GM19238 (cell line): ENCODE measurements around the gene ANKH.

Experiments
- DNase-seq: peaks from one replicate; pipeline ENCODE4 v3.0.0; 2011; ENCODE audit warnings: low spot score; ENCODE audit not compliant: insufficient read length

ANKH gene

GRCh38 chr5:14695152-14695551 is 176.4 kb downstream of the ANKH start:
- no peak for DNase-seq

DNA sequence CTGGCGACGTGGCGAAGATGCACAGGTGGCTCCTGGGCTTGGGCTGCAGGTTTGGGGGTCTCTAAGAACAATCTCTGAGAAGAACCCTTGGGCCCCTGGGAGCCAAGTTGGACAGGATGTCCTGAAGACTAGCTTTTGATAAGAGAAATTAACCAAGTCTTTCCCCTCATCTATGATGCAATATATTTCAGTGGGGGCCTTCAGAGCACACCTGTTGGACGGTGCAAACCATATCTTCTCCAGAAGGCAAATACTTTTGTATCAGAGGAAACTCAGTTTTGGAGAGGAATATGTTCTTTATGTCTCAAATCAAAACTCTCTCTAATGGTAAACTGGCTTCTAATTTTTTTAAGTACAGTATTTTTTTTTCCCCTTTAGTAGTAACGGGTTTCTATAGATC is 178.5 kb downstream of the ANKH start:
- no peak for DNase-seq

DNA sequence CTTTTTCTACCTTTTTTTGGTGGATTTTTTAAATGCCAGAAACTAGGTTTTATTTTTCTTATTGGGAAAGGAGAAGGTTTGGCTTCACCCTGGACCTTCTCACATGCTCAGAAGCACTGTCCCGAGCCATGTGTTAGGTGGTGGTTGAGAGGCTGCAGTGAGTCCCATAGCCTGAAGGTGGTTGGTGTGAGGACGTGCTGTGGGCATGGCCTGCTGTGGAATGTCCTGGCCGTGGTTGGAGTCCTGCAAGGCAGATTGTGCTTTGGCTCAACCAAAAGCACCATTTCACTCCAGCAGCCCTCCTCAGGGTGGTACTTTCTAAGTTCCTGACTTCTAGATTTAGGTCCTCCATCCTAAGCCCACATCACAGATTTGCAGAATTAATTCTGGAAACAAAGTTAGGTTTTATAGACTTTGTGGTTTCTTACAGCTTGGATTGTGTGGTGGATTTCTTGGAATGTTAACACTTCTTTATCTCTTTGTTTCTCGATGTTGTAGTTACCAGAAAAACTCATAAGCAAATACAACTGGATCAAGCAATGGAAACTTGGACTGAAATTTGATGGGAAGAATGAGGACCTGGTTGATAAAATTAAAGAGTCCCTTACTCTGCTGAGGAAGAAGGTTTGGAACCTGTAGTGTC is 184.4 kb downstream of the ANKH start:
- no peak for DNase-seq

- no peak for DNase-seq
These were observed 185.1 kb downstream of the ANKH start for GRCh38 chr5:14686517-14686916.

- no peak for DNase-seq
These were observed 185.8 kb downstream of the ANKH start for GRCh38 chr5:14685757-14686156.

- DNase-seq: no peak
These were observed 186.8 kb downstream of the ANKH start for GRCh38 chr5:14684757-14685156.

- no peak for DNase-seq
These were observed 187.6 kb downstream of the ANKH start for GRCh38 chr5:14683906-14684455.

- DNase-seq: no peak
These were observed 190.3 kb downstream of the ANKH start for GRCh38 chr5:14681236-14681752.

DNA sequence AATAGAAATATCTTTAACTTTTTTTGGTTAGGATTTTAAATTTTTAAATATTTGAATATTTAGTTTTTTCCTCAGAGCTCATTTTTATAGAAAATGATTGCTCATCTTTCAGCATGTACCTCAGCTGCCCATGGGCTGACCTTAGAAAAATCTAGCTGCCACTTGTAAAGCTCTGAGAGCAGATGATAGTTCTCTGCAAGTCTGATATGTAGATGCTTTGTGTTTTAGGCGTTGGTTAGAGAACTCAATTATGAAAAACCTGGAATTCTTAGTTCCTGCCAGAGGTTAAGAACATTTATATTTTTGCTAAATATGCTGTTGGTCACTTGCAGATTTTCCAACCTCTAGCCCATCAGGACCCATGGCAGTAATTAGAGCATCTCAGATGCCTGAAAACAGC is 192.0 kb downstream of the ANKH start:
- DNase-seq: no peak

GRCh38 chr5:14678773-14679334 is 192.7 kb downstream of the ANKH start:
- no peak for DNase-seq

DNA sequence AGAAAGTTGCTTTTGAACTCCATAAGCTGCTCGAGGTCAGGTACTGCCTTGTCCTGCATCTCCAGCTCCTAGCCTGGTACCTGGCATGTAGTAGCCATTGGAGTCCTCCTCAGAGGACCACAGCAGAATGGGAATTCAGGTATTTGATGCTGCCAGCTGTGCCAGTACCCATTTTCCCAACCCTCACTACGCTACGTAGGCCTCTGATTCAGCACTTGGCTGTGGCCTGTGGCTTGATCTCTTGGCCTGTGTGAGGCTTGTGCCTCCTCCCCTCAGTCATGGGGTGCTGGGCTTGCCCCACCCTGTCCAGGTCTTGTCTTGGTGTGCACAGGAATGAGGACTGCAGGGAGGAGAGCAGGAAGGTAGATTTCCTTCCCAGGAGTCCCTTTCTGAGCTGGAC is 195.3 kb downstream of the ANKH start:
- no peak for DNase-seq

GRCh38 chr5:14675865-14676300 is 195.7 kb downstream of the ANKH start:
- no peak for DNase-seq

DNA sequence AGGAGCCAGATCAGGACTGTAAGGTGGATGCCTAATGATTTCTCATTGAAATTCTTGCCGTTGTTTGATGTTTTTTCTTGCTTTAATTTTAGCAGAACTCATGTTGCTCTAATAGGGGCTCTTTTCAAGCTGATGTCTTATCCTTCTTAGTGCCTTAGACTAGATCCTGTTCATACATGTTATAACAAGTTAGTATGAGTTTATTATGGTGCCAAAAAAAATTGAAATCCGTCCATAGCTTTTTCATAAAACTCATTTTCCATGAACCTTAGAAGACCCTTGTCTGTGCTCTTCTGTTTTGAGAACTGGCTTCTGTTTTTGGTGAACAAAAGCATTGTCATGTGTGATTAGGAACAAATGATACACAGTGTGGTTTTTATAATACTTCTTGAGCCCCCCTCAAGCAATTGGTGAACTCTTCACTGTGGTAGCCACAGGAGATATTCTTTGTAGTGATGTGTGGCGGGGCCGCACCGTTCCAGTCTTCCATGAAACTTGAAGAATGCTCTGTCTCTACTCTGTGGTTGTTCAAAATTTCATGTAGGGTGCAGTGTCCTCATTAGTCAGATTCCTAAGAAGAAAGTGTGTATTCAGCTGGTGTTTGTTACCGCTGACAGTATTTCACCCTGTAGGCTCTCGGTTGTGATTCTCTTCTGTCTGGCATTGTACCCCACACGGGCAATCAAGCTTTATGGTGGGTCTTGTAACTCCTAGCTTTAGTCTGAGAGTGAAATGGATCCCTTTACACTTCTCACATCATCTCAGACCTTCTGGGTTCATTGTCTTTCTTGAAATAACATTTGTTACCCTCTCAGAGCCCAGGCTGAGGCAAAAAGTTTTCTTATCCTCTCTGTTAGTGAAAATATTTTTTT is 196.4 kb downstream of the ANKH start:
- DNase-seq: no peak

- DNase-seq: no peak
These were observed 198.1 kb downstream of the ANKH start for GRCh38 chr5:14673443-14673842.

GRCh38 chr5:14672484-14673394 is 198.8 kb downstream of the ANKH start:
- DNase-seq: no peak

DNA sequence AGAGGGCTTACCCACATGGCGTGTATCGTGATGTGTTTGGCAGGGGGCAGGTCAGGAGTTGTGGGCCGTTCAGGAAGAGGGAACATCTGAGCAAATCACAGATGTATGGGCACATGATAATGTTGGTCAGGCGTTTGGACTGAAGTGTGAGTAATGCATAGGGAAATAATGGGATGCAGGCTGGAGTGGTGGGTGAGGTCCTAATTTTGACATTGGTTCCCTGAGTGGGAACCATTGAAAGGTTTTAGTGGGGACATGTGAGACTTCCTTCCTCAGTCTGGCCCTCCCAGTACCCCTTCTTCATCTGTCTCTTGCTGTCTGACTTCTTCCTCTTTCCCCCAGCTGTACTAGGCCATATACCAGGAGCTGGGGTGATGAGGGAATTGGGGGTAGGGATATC is 199.5 kb downstream of the ANKH start:
- no peak for DNase-seq

DNA sequence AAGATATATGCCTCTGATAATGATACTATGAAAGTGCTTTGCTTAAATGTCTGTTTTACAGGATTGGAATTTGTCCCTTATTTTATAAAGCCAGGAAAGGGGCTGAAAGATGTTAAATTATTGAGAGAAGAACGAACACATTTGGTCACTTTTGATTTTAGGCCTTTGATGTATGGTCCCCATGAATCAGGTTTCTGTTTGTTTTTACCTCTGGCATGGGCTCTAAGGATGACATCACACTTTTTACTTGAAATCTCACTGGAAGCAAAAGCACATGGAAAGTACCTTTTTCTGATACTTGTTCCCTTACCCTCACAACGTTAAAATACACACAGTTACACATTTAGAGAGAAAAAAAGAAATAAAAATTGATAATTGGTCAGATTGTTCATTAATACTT is 200.2 kb downstream of the ANKH start:
- DNase-seq: no peak

- DNase-seq: no peak
These were observed 201.6 kb downstream of the ANKH start for GRCh38 chr5:14669975-14670374.

- no peak for DNase-seq
These were observed 202.2 kb downstream of the ANKH start for GRCh38 chr5:14669415-14669814.

- no peak for DNase-seq
These were observed 203.4 kb downstream of the ANKH start for GRCh38 chr5:14668181-14668591.

- DNase-seq: no peak
These were observed 203.8 kb downstream of the ANKH start for GRCh38 chr5:14667770-14668169.
